HG02870 (cell line): ENCODE results near the gene CD200R1L.
A peak's percentile ranks its signal among the peaks of the same experiment; 100 is the strongest.
"Not testable (repeated sequence)": the region's sequence is repeated elsewhere in the genome, so short reads cannot be mapped to it uniquely, and the experiment has no call there.

ENCODE experiments used
- ATAC-seq: cut with Tn5 transposase; IDR thresholded peaks from one replicate; pipeline ENCODE4 v1.9.1; 2021; ENCODE audit warnings: mild to moderate bottlenecking, moderate library complexity; ENCODE audit not compliant: unreplicated experiment

The CD200R1L gene

GRCh38 chr3:112846764-112847163 lies at the start of gene CD200R1L:
Gene CD200R1L, minus strand, starts transcription at chr3:112846864. Its CDS starts 17,497 bp downstream, at chr3:112829367.
- ATAC-seq: no peak

GRCh38 chr3:112894258-112894657 lies 47.6 kb upstream of the CD200R1L start:
- ATAC-seq: no peak

GRCh38 chr3:112889357-112889756 lies 42.7 kb upstream of the CD200R1L start:
- ATAC-seq: no peak

GRCh38 chr3:112888381-112889085 lies 41.9 kb upstream of the CD200R1L start:
- ATAC-seq: no peak

GRCh38 chr3:112884678-112885290 lies 38.1 kb upstream of the CD200R1L start:
- ATAC-seq: peak; percentile 58

GRCh38 chr3:112881891-112882290 lies 35.2 kb upstream of the CD200R1L start:
- no peak for ATAC-seq

- ATAC-seq: no peak
These were observed 28.9 kb upstream of the CD200R1L start for GRCh38 chr3:112875561-112875960.

GRCh38 chr3:112874725-112875124 lies 28.1 kb upstream of the CD200R1L start:
- no peak for ATAC-seq

- peak; percentile 74 for ATAC-seq
These were observed 27.0 kb upstream of the CD200R1L start for GRCh38 chr3:112873632-112874031.

GRCh38 chr3:112871735-112872134 lies 25.1 kb upstream of the CD200R1L start:
- no peak for ATAC-seq

GRCh38 chr3:112865757-112866156 lies 19.1 kb upstream of the CD200R1L start:
- no peak for ATAC-seq

GRCh38 chr3:112860898-112861297 lies 14.2 kb upstream of the CD200R1L start:
- no peak for ATAC-seq

GRCh38 chr3:112858410-112859069 lies 11.9 kb upstream of the CD200R1L start:
- ATAC-seq: peak; percentile 65

- no peak for ATAC-seq
These were observed 10.9 kb upstream of the CD200R1L start for GRCh38 chr3:112857526-112857925.

- no peak for ATAC-seq
These were observed 9.9 kb upstream of the CD200R1L start for GRCh38 chr3:112856537-112856936.

- no peak for ATAC-seq
These were observed 9.2 kb upstream of the CD200R1L start for GRCh38 chr3:112855883-112856282.

GRCh38 chr3:112855074-112855473 lies 8.4 kb upstream of the CD200R1L start:
- not testable (repeated sequence) for ATAC-seq

- ATAC-seq: no peak
These were observed 1.5 kb upstream of the CD200R1L start for GRCh38 chr3:112848196-112848595.

- ATAC-seq: no peak
These were observed 1.0 kb upstream of the CD200R1L start for GRCh38 chr3:112847692-112848091.

GRCh38 chr3:112845772-112846171 lies 892 bp downstream of the CD200R1L start:
- ATAC-seq: no peak

- no peak for ATAC-seq
These were observed 17.6 kb downstream of the CD200R1L start for GRCh38 chr3:112829046-112829445.
